Lower leg skin (tissue), 3 donors: ENCODE results near the gene BRCC3.

Experiments used
- CTCF ChIP-seq, 3 donors: fragments of 450-650 bp; IDR thresholded peaks; one replicate each; pipeline ENCODE4 v1.5.1; 2016; ENCODE audit warnings: antibody characterized with exemption in 3 of 3, mild to moderate bottlenecking in 3 of 3, moderate library complexity in 2 of 3
- POLR2A ChIP-seq, 2 donors: fragments of 450-650 bp; IDR thresholded peaks; one replicate each; pipeline ENCODE4 v1.6.1; 2016 to 2017; ENCODE audit warnings: antibody characterized with exemption in 2 of 2, mild to moderate bottlenecking in 1 of 2, moderate library complexity in 1 of 2

DNA sequence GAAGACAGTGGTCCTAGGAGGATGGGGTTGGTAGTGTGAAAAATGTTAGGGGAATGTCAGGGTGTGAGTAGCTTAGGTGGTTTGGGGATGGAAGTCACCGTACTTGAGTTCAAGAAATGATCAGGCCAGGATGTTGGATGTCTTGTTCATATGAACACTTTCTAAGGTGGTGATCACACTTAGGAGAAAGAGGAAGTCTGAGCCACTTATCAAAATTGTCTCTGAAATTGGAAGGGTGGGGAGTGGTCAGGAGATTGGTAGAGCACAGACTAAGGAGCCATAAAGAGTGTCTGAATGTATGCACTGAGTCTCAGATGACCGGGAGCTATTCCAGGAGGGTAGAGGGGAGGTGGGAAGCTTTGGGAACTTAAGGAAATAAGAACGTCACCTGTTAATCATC lies 17.7 kb upstream of the BRCC3 start:
- TF ChIP-seq CTCF (IDR thresholded peaks at IDR 0.05), result no peak
- TF ChIP-seq POLR2A (IDR thresholded peaks at IDR 0.05), result no peak
